SK-N-MC (cell line): ENCODE results near the gene PTPRM.

Source experiments
- DNase-seq: peaks from one replicate; pipeline ENCODE4 v3.0.0-alpha.2; 2011; ENCODE audit warnings: low read depth, low spot score
- H3K27ac ChIP-seq: fragments of 200-600 bp; sonication (generic); 2 replicates; pipeline ENCODE4 v1.5.1; 2016; ENCODE audit warnings: mixed run types
- H3K36me3 ChIP-seq: fragments of 200-600 bp; sonication (generic); 2 replicates; pipeline ENCODE4 v1.6.1; 2017; ENCODE audit warnings: antibody characterized with exemption, low read length, mixed read lengths; ENCODE audit not compliant: insufficient read depth
- H3K4me3 ChIP-seq: fragments of 200-600 bp; sonication (generic); 2 replicates; pipeline ENCODE4 v1.5.1; 2016
- H3K9ac ChIP-seq: fragments of 200-600 bp; sonication (generic); 2 replicates; pipeline ENCODE4 v1.8.0; 2017; ENCODE audit warnings: mixed run types, mixed read lengths; ENCODE audit not compliant: insufficient read length
- H3K9me3 ChIP-seq: fragments of 200-600 bp; sonication (generic); 2 replicates; pipeline ENCODE4 v1.6.1; 2017; ENCODE audit warnings: low read depth, mild to moderate bottlenecking, antibody characterized with exemption, low read length, moderate library complexity, mixed read lengths
- EZH2 ChIP-seq: fragments of 200-600 bp; sonication (generic); IDR thresholded peaks from one replicate; pipeline ENCODE4 v1.6.1; 2017; ENCODE audit warnings: antibody characterized with exemption
- FOXP2 ChIP-seq: optimal IDR thresholded peaks from 2 replicates; pipeline ENCODE3; 2011; ENCODE audit warnings: mild to moderate bottlenecking, moderate library complexity; ENCODE audit not compliant: insufficient read depth; ENCODE audit errors: extremely low read length, control extremely low read depth
- POLR2AphosphoS5 ChIP-seq: IDR thresholded peaks from 2 replicates; pipeline ENCODE4 v1.6.1; 2012; ENCODE audit warnings: mild to moderate bottlenecking, low read depth, low read length, borderline replicate concordance

The PTPRM gene

GRCh38 chr18:8296886-8297616 lies 729.9 kb downstream of the PTPRM start:
- H3K9me3 ChIP-seq, result no peaks in the 10 kb centered on the region
- no peak overlapping the region for H3K4me3 ChIP-seq
- no peak overlapping the region for H3K27ac ChIP-seq
- no peak for DNase-seq
- no peak overlapping the region for H3K9ac ChIP-seq
- H3K36me3 ChIP-seq, result no peaks in the 10 kb centered on the region
- TF ChIP-seq EZH2 (no peak), POLR2AphosphoS5 (no peak), FOXP2 (no peak)

GRCh38 chr18:8298186-8298585 lies 731.1 kb downstream of the PTPRM start:
- Histone ChIP-seq H3K9ac (no peak overlapping the region), H3K4me3 (no peak overlapping the region), H3K36me3 (no peaks in the 10 kb centered on the region), H3K27ac (no peak overlapping the region), H3K9me3 (no peaks in the 10 kb centered on the region)
- no peak for TF ChIP-seq EZH2
- no peak for TF ChIP-seq POLR2AphosphoS5
- TF ChIP-seq FOXP2, result no peak
- no peak for DNase-seq

GRCh38 chr18:8299054-8299980 lies 732.2 kb downstream of the PTPRM start:
- Histone ChIP-seq H3K36me3 (no peaks in the 10 kb centered on the region), H3K9ac (no peak overlapping the region), H3K9me3 (no peaks in the 10 kb centered on the region), H3K4me3 (no peak overlapping the region), H3K27ac (no peak overlapping the region)
- no peak for TF ChIP-seq POLR2AphosphoS5
- TF ChIP-seq EZH2, result no peak
- no peak for TF ChIP-seq FOXP2
- DNase-seq, result no peak

- H3K27ac ChIP-seq, result no peak overlapping the region
- no peak for DNase-seq
These were observed 733.8 kb downstream of the PTPRM start for GRCh38 chr18:8300751-8301410.

GRCh38 chr18:8301427-8302172 lies 734.5 kb downstream of the PTPRM start:
- no peak for TF ChIP-seq FOXP2
- no peak for TF ChIP-seq EZH2
- DNase-seq, result no peak
- no peak overlapping the region for H3K4me3 ChIP-seq
- no peaks in the 10 kb centered on the region for H3K9me3 ChIP-seq
- no peaks in the 10 kb centered on the region for H3K36me3 ChIP-seq
- H3K9ac ChIP-seq, result no peak overlapping the region
- no peak overlapping the region for H3K27ac ChIP-seq

More at GRCh38 chr18:8300751-8301410, 733.8 kb downstream of the PTPRM start:
- Histone ChIP-seq H3K9me3 (no peaks in the 10 kb centered on the region), H3K36me3 (no peaks in the 10 kb centered on the region), H3K4me3 (no peak overlapping the region), H3K9ac (no peak overlapping the region)
- no peak for TF ChIP-seq POLR2AphosphoS5
- TF ChIP-seq EZH2, result no peak
- no peak for TF ChIP-seq FOXP2

GRCh38 chr18:8303151-8303755 lies 736.1 kb downstream of the PTPRM start:
- TF ChIP-seq EZH2, result no peak
- no peak for TF ChIP-seq FOXP2
- no peak for TF ChIP-seq POLR2AphosphoS5
- no peaks in the 10 kb centered on the region for H3K36me3 ChIP-seq
- H3K9me3 ChIP-seq, result no peaks in the 10 kb centered on the region
- H3K9ac ChIP-seq, result no peak overlapping the region
- no peak overlapping the region for H3K27ac ChIP-seq
- H3K4me3 ChIP-seq, result no peak overlapping the region
- DNase-seq, result no peak

- H3K9me3 ChIP-seq, result no peaks in the 10 kb centered on the region
- H3K36me3 ChIP-seq, result no peaks in the 10 kb centered on the region
- no peak overlapping the region for H3K27ac ChIP-seq
- H3K9ac ChIP-seq, result no peak overlapping the region
- no peak for TF ChIP-seq EZH2
- TF ChIP-seq FOXP2, result no peak
- TF ChIP-seq POLR2AphosphoS5, result no peak
- DNase-seq, result no peak
- H3K4me3 ChIP-seq, result no peak overlapping the region
These were observed 740.8 kb downstream of the PTPRM start for GRCh38 chr18:8307960-8308359.
